Lower leg skin (tissue), 3 donors: Measurements from ENCODE around the gene PJA1.

Experiments used
- POLR2A ChIP-seq, 2 donors: fragments of 450-650 bp; IDR thresholded peaks; one replicate each; pipeline ENCODE4 v1.6.1; 2016 to 2017; ENCODE audit warnings: antibody characterized with exemption in 2 of 2, mild to moderate bottlenecking in 1 of 2, moderate library complexity in 1 of 2
- TF ChIP-seq, protein P1 (sequence below), 3 donors: fragments of 450-650 bp; IDR thresholded peaks; one replicate each; pipeline ENCODE4 v1.5.1; 2016; ENCODE audit warnings: antibody characterized with exemption in 3 of 3, mild to moderate bottlenecking in 3 of 3, moderate library complexity in 2 of 3

DNA sequence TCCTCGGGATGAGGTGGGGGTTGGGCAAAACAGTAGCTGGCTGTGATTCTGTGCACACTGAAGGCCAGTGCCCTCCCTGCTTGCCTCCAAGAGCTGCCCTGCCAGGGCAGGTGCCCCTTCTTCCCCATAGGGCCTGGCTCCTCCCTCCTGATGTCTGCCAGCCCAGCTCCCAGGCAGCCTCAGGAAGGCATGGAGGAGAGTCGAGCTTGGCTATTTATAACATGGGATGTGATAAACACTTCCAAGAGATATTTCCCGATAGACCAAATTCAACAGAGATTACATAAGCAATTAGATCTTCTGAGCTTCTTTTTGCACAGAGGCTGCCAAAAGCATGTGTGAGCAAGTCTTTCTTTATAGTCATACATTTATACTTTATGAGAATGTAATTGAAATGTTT, 45.3 kb upstream of the PJA1 start:
- TF ChIP-seq, protein P1, sequence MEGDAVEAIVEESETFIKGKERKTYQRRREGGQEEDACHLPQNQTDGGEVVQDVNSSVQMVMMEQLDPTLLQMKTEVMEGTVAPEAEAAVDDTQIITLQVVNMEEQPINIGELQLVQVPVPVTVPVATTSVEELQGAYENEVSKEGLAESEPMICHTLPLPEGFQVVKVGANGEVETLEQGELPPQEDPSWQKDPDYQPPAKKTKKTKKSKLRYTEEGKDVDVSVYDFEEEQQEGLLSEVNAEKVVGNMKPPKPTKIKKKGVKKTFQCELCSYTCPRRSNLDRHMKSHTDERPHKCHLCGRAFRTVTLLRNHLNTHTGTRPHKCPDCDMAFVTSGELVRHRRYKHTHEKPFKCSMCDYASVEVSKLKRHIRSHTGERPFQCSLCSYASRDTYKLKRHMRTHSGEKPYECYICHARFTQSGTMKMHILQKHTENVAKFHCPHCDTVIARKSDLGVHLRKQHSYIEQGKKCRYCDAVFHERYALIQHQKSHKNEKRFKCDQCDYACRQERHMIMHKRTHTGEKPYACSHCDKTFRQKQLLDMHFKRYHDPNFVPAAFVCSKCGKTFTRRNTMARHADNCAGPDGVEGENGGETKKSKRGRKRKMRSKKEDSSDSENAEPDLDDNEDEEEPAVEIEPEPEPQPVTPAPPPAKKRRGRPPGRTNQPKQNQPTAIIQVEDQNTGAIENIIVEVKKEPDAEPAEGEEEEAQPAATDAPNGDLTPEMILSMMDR (IDR thresholded peaks at IDR 0.05): no peak
- no peak for TF ChIP-seq POLR2A (IDR thresholded peaks at IDR 0.05)
